Stomach (tissue), 4 donors: ENCODE measurements around the gene GIMAP7.

Source experiments
- CTCF ChIP-seq, 7 experiments: fragments of 450-650 bp in 4 of 7; fragments of 200-600 bp in 3 of 7; sonication (generic) in 3 of 7; IDR thresholded peaks; one replicate each; pipeline ENCODE4 v1.5.1; 2016 to 2019; ENCODE audit warnings: antibody characterized with exemption in 7 of 7, control low read depth in 2 of 7, mild to moderate bottlenecking in 1 of 7
- POLR2A ChIP-seq, 4 donors: fragments of 450-650 bp; IDR thresholded peaks; one replicate each; pipeline ENCODE4 v1.6.1; 2016; ENCODE audit warnings: antibody characterized with exemption in 4 of 4, control low read depth in 2 of 4, mild to moderate bottlenecking in 1 of 4, moderate library complexity in 1 of 4

DNA sequence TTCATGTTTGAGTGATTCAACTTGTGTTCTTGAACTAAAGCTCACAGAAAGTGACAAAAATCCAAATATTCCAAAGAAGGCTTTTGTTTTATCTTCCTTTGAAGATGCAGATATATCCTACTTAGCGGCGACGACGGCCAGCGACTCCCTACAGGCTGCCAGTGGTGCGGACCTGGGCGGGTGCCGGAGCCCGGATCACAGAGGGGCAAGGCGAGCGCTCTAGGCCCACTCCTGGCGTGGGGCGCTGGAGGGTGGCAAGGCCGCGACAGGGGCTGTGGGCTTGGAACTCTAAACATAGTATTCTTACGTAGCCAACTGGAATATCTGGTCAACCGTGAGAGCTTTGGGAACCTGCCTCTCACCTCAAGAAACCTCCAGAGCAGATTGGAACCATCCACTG, 914 bp upstream of the GIMAP7 start:
- TF ChIP-seq CTCF (IDR thresholded peaks at IDR 0.05) (no peak), POLR2A (IDR thresholded peaks at IDR 0.05) (no peak)
